Tongue (tissue), 2 donors: ENCODE measurements around the gene PAQR4. TPM values are rescaled to one million over a fixed set of nuclear protein-coding genes. Genes with fewer than 3 reads are reported as not detected.

ENCODE experiments used
- small RNA-seq: library from RNA; depleted of rRNA; stranded (forward); fragments of <200 nt; gene quantifications from one replicate; pipeline ENCODE3, GENCODE V24; 2014; ENCODE audit warnings: low replicate concordance
- total RNA-seq: library from RNA; depleted of rRNA; stranded (reverse); fragments of >200 nt; gene quantifications from one replicate; pipeline ENCODE4 v1.2.3, GENCODE V29; 2014

Gene PAQR4
- total RNA-seq, 1 donor from 2014 or later: 6.2 TPM

Small RNA genes lying within 50 kb of the gene (small RNA-seq; reads per million reads assigned to genes)
- gene LINC00514: not detected

Other genes with a start within 250 kb of the PAQR4 start
- gene PRSS27, start 249.1 kb upstream of the PAQR4 start, total RNA-seq: 3.5 TPM
- 170 TPM for gene SRRM2, start 216.7 kb upstream of the PAQR4 start, total RNA-seq
- gene ELOB, start 192.1 kb upstream of the PAQR4 start, total RNA-seq: 155 TPM
- gene PRSS33, start 181.8 kb upstream of the PAQR4 start, total RNA-seq: 2.9 TPM
- gene PRSS41, start 170.9 kb upstream of the PAQR4 start, total RNA-seq: not detected
- gene PRSS21, start 152.1 kb upstream of the PAQR4 start, total RNA-seq: not detected
- gene ZG16B, start 139.0 kb upstream of the PAQR4 start, total RNA-seq: 1,549 TPM
- 18.2 TPM for gene PRSS22, start 111.2 kb upstream of the PAQR4 start, total RNA-seq
- 37.0 TPM for gene FLYWCH2, start 86.1 kb upstream of the PAQR4 start, total RNA-seq
- 21.6 TPM for gene FLYWCH1, start 57.4 kb upstream of the PAQR4 start, total RNA-seq
- gene KREMEN2, start 5.1 kb upstream of the PAQR4 start, total RNA-seq: 5.6 TPM
- 12.2 TPM for gene PKMYT1, start 11.1 kb downstream of the PAQR4 start, total RNA-seq
- gene CLDN9, start 43.6 kb downstream of the PAQR4 start, total RNA-seq: not detected
- gene CLDN6, start 48.8 kb downstream of the PAQR4 start, total RNA-seq: not detected
- 41.3 TPM for gene TNFRSF12A, start 51.0 kb downstream of the PAQR4 start, total RNA-seq
- 13.0 TPM for gene HCFC1R1, start 54.6 kb downstream of the PAQR4 start, total RNA-seq
- 12.6 TPM for gene THOC6, start 54.7 kb downstream of the PAQR4 start, total RNA-seq
- gene BICDL2, start 67.6 kb downstream of the PAQR4 start, total RNA-seq: 15.8 TPM
- 0.41 TPM for gene MMP25, start 77.2 kb downstream of the PAQR4 start, total RNA-seq
- 104 TPM for gene IL32, start 96.3 kb downstream of the PAQR4 start, total RNA-seq
- gene ZSCAN10, start 129.9 kb downstream of the PAQR4 start, total RNA-seq: not detected
- 11.4 TPM for gene ZNF205, start 143.2 kb downstream of the PAQR4 start, total RNA-seq
- 9.3 TPM for gene ZNF213, start 165.7 kb downstream of the PAQR4 start, total RNA-seq
- gene OR1F1, start 218.9 kb downstream of the PAQR4 start, total RNA-seq: not detected